ENCODE data around the gene SPINT2. TPM values are rescaled to one million over a fixed set of nuclear protein-coding genes. Genes with fewer than 3 reads are reported as not detected.

The SPINT2 gene
- total RNA-seq, 1 experiment from 2014 or later, result 442 TPM

- Histone ChIP-seq H3K4me2 (ENCODE audit: low read length) (no peak overlapping the region), H3F3A (ENCODE audit: low read length, unreplicated experiment) (no peaks in the 10 kb centered on the region), H3K9ac (ENCODE audit: low read length) (no peak overlapping the region), H3K27ac (ENCODE audit: low read length) (no peak overlapping the region), H3K36me3 (ENCODE audit: low read depth, low read length) (no peaks in the 10 kb centered on the region), H2AFZ (ENCODE audit: low read length) (no peak overlapping the region), H3K79me2 (ENCODE audit: low read length) (no peaks in the 10 kb centered on the region), H3K27me3 (ENCODE audit: low read length) (no peaks in the 10 kb centered on the region), H3K9me3 (ENCODE audit: low read length) (no peaks in the 10 kb centered on the region), H3K9me2 (replicated peaks; ENCODE audit: low read length) (no peaks in the 10 kb centered on the region), H3K4me1 (ENCODE audit: insufficient read depth, low read length) (peaks cover under 1% of the 10 kb centered on the region; the same call in 1 of the 2 replicates), H4K20me1 (ENCODE audit: low read length) (no peaks in the 10 kb centered on the region), H3K4me3 (ENCODE audit: low read length) (no peak overlapping the region)
- CTCF ChIA-PET, result no interaction called here
- POLR2A ChIA-PET (ENCODE audit: unreplicated experiment), result no interaction called here
- no peak for TF ChIP-seq CTCF (conservative IDR thresholded peaks at IDR 0.05; ENCODE audit: low read depth, low read length)
- TF ChIP-seq EZH2phosphoT487 (IDR thresholded peaks at IDR 0.05; ENCODE audit: borderline replicate concordance, low read length), result no peak
- no peak for TF ChIP-seq EZH2 (IDR thresholded peaks at IDR 0.05; ENCODE audit: low read length, unreplicated experiment)
- intact Hi-C loops (cut with micrococcal nuclease), result no loop called here
- no peak for ATAC-seq
- no peak for DNase-seq
- BruUV-seq (replicated peaks), result no TSS peak
Measured at GRCh38 chr19:38324431-38324830, 60.1 kb downstream of the SPINT2 start.

- Histone ChIP-seq H3K4me3 (ENCODE audit: low read length) (no peak overlapping the region), H2AFZ (ENCODE audit: low read length) (no peak overlapping the region), H3K36me3 (ENCODE audit: low read depth, low read length) (no peaks in the 10 kb centered on the region), H3K9me3 (ENCODE audit: low read length) (no peaks in the 10 kb centered on the region), H3K27me3 (ENCODE audit: low read length) (no peaks in the 10 kb centered on the region), H3K27ac (ENCODE audit: low read length) (no peak overlapping the region), H3K79me2 (ENCODE audit: low read length) (no peaks in the 10 kb centered on the region), H3K9ac (ENCODE audit: low read length) (no peak overlapping the region), H3K4me1 (ENCODE audit: insufficient read depth, low read length) (no peaks in the 10 kb centered on the region), H4K20me1 (ENCODE audit: low read length) (no peaks in the 10 kb centered on the region), H3K9me2 (replicated peaks; ENCODE audit: low read length) (no peaks in the 10 kb centered on the region), H3F3A (ENCODE audit: low read length, unreplicated experiment) (no peaks in the 10 kb centered on the region), H3K4me2 (ENCODE audit: low read length) (no peak overlapping the region)
- ChIA-PET CTCF (no interaction called here), POLR2A (ENCODE audit: unreplicated experiment) (no interaction called here)
- DNase-seq (no peak), ATAC-seq (no peak)
- TF ChIP-seq CTCF (conservative IDR thresholded peaks at IDR 0.05; ENCODE audit: low read depth, low read length), result no peak
- TF ChIP-seq EZH2phosphoT487 (IDR thresholded peaks at IDR 0.05; ENCODE audit: borderline replicate concordance, low read length), result no peak
- TF ChIP-seq EZH2 (IDR thresholded peaks at IDR 0.05; ENCODE audit: low read length, unreplicated experiment), result no peak
- BruUV-seq (replicated peaks), result no TSS peak
- intact Hi-C loops (cut with micrococcal nuclease), result no loop called here
Measured at GRCh38 chr19:38326591-38326990, 62.2 kb downstream of the SPINT2 start.

GRCh38 chr19:38329651-38330050 is 65.3 kb downstream of the SPINT2 start:
- Histone ChIP-seq H3K79me2 (ENCODE audit: low read length) (no peaks in the 10 kb centered on the region), H3K27ac (ENCODE audit: low read length) (no peak overlapping the region), H3K4me2 (ENCODE audit: low read length) (no peak overlapping the region), H3K4me3 (ENCODE audit: low read length) (no peak overlapping the region), H3F3A (ENCODE audit: low read length, unreplicated experiment) (no peaks in the 10 kb centered on the region), H3K9me3 (ENCODE audit: low read length) (no peaks in the 10 kb centered on the region), H3K27me3 (ENCODE audit: low read length) (no peaks in the 10 kb centered on the region), H3K9ac (ENCODE audit: low read length) (no peak overlapping the region), H2AFZ (ENCODE audit: low read length) (no peak overlapping the region), H4K20me1 (ENCODE audit: low read length) (no peaks in the 10 kb centered on the region), H3K4me1 (ENCODE audit: insufficient read depth, low read length) (no peaks in the 10 kb centered on the region), H3K36me3 (ENCODE audit: low read depth, low read length) (no peaks in the 10 kb centered on the region), H3K9me2 (replicated peaks; ENCODE audit: low read length) (no peaks in the 10 kb centered on the region)
- DNase-seq (no peak), ATAC-seq (no peak)
- TF ChIP-seq EZH2 (IDR thresholded peaks at IDR 0.05; ENCODE audit: low read length, unreplicated experiment) (no peak), CTCF (conservative IDR thresholded peaks at IDR 0.05; ENCODE audit: low read depth, low read length) (no peak), EZH2phosphoT487 (IDR thresholded peaks at IDR 0.05; ENCODE audit: borderline replicate concordance, low read length) (no peak)
- no TSS peak for BruUV-seq (replicated peaks)
- ChIA-PET CTCF (no interaction called here), POLR2A (ENCODE audit: unreplicated experiment) (no interaction called here)
- intact Hi-C loops (cut with micrococcal nuclease), result no loop called here
